LoVo (cell line): ENCODE results near the gene PCDHGB5.
"Not testable (repeated sequence)": the region's sequence is repeated elsewhere in the genome, so short reads cannot be mapped to it uniquely, and the experiment has no call there.

Experiments used
- DNase-seq: peaks from one replicate; pipeline ENCODE4 v3.0.0-alpha.2; 2016; ENCODE audit warnings: low spot score

PCDHGB5 gene

DNA sequence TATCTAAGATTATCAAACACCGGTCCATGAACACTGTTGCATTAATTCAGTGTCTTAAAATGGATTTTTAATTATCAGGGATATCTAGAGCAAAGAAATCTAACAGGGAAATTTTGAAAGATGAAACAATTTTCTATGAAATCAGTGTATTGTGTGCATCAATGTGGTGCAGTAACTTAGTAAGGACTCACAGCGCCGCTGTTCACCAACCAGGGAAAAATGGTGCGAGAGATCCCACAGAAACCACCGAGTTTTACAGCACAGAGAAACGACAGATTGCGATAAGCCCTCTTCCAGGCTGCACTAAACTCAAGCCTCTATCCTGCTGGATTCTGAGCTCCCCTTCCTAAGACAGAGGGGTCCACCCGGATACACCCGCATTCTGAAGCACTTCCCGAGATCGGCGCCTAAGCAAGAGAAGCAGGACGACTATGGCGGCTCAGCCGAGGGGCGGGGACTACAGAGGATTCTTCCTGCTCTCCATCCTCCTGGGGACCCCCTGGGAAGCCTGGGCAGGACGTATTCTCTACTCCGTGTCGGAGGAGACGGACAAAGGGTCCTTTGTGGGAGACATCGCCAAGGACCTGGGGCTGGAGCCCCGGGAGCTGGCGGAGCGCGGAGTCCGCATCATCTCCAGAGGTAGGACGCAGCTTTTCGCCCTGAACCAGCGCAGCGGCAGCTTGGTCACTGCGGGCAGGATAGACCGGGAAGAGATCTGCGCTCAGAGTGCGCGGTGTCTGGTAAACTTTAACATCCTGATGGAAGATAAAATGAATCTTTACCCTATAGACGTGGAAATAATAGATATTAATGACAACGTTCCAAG is 15.1 kb upstream of the PCDHGB5 start, which contains the start of gene PCDHGA7:
TSS of gene PCDHGA7 (plus strand) at position 274 of the 826 bp plus-strand sequence. CDS start at position 432, 158 bp downstream.
- no peak for DNase-seq

DNA sequence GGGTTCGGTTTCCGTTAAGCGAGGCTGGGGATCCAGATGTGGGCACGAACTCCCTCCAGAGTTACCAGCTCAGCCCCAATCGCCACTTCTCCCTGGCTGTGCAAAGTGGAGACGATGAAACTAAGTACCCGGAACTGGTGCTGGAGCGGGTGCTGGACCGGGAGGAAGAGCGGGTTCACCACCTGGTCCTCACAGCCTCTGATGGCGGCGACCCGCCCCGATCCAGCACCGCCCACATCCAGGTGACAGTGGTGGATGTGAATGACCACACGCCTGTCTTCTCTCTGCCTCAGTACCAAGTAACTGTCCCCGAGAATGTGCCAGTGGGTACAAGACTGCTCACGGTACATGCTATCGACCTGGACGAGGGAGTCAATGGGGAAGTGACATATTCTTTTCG is 14.4 kb upstream of the PCDHGB5 start:
- no peak for DNase-seq

DNA sequence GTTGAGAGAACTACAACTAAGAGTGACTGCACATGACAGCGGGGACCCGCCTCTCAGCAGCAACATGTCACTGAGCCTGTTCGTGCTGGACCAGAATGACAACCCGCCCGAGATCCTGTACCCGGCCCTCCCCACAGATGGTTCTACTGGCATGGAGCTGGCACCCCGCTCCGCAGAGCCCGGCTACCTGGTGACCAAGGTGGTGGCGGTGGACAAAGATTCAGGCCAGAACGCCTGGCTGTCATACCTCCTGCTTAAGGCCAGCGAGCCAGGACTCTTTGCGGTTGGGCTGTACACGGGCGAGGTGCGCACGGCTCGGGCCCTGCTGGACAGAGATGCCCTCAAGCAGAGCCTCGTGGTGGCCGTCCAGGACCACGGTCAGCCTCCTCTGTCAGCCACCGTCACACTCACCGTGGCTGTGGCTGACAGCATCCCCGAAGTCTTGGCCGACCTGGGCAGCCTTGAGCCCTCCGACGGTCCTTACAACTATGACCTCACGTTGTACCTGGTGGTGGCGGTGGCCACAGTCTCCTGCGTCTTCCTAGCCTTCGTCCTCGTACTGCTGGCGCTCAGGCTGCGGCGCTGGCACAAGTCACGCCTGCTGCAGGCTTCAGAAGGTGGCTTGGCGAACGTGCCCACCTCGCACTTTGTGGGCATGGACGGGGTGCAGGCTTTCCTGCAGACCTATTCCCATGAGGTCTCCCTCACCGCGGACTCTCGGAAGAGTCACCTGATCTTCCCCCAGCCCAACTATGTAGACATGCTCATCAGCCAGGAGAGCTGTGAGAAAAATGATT is 13.1 kb upstream of the PCDHGB5 start:
- DNase-seq = no peak

DNA sequence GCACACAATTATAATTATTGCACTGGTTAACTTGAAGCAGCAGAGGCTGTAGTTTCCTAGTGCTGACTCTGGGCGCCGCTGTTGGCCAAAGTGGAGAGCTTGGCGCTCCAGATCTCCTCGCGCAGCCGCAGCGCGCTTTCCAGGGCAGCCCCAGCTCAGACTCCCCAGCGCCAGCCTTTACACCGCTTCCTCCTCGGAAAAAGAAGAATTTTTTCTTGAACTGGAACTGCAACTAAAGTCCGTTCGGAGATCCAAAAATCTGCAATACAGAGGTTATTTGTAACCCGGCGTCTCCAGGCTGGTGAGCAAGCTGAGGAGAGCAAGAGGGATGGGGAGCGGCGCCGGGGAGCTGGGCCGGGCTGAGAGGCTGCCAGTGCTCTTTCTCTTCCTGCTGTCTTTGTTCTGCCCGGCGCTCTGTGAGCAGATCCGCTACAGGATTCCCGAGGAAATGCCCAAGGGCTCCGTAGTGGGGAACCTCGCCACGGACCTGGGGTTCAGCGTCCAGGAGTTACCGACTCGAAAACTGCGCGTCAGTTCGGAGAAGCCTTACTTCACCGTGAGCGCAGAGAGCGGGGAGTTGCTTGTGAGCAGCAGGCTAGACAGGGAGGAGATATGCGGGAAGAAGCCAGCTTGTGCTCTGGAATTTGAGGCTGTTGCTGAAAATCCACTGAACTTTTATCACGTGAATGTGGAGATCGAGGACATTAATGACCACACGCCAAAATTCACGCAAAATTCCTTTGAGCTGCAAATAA is 10.0 kb upstream of the PCDHGB5 start, which contains the start of gene PCDHGB4:
TSS of gene PCDHGB4 (plus strand) at position 142 of the 755 bp plus-strand sequence. CDS start at position 329, 187 bp downstream.
- DNase-seq = not testable (repeated sequence)

DNA sequence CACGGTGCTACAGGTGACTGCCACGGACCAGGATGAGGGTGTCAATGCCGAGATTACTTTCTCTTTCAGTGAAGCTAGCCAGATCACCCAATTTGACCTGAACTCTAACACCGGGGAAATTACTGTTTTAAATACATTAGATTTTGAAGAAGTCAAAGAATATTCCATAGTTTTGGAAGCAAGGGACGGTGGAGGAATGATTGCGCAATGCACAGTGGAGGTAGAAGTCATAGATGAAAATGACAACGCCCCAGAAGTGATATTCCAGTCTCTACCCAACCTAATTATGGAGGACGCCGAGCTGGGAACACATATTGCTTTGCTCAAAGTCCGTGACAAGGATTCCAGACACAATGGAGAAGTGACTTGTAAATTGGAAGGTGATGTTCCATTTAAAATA is 9.1 kb upstream of the PCDHGB5 start:
- no peak for DNase-seq

DNA sequence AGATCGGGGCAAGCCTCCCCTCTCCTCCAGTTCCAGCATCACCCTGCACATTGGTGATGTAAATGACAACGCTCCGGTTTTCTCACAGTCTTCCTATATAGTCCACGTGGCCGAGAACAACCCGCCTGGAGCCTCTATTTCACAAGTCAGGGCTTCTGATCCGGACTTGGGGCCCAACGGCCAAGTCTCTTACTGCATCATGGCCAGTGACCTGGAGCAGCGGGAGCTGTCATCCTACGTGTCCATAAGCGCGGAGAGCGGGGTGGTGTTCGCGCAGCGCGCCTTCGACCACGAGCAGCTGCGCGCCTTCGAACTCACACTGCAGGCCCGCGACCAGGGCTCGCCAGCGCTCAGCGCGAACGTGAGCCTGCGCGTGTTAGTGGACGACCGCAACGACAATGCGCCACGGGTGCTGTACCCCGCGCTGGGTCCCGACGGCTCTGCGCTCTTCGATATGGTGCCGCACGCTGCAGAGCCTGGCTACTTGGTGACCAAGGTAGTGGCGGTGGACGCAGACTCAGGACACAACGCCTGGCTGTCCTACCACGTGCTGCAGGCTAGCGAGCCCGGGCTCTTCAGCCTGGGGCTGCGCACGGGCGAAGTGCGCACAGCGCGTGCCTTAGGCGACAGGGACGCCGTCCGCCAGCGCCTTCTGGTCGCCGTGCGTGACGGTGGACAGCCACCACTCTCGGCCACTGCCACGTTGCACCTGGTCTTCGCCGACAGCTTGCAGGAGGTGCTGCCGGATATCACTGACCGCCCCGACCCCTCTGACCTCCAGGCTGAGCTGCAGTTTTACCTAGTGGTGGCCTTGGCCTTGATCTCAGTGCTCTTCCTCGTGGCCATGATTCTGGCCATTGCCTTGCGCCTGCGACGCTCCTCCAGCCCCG is 8.3 kb upstream of the PCDHGB5 start:
- DNase-seq = no peak

DNA sequence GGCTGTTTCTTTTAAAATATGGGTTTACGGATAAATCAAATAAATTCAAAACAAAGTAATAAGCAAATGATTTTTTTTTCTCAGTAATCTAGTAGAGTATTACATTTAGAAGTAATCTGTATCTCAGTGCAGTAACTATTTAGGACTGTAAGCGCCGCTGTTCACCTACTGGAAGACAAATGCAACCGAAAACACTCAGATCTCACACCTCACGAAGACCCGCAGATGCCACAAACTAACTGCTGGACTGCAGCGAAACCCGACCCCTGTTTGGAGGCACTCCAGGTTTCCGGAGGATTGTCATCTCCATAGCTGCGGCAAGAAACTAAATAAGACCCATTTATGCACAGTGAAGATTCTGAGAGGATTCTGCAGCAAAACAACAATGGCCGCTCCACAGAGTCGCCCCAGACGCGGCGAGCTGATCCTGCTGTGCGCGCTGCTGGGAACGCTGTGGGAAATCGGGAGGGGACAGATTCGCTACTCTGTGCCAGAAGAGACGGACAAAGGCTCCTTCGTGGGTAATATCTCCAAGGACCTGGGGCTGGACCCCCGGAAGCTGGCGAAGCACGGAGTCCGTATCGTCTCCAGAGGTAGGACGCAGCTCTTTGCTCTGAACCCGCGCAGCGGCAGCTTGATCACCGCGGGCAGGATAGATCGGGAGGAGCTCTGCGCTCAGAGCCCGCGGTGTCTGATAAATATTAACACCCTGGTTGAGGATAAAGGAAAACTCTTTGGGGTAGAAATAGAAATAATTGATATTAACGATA is 5.1 kb upstream of the PCDHGB5 start, which contains the start of gene PCDHGA8:
TSS of gene PCDHGA8 (plus strand) at position 205 of the 770 bp plus-strand sequence. CDS start at position 386, 181 bp downstream.
- DNase-seq = no peak

DNA sequence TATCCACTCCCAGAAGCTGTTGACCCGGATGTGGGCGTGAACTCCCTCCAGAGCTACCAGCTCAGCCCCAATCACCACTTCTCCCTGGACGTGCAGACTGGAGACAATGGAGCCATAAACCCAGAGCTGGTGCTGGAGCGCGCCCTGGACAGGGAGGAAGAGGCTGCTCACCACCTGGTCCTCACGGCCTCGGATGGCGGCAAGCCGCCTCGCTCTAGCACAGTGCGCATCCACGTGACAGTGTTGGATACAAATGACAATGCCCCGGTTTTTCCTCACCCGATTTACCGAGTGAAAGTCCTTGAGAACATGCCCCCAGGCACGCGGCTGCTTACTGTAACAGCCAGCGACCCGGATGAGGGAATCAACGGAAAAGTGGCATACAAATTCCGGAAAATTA is 4.5 kb upstream of the PCDHGB5 start:
- DNase-seq = no peak

DNA sequence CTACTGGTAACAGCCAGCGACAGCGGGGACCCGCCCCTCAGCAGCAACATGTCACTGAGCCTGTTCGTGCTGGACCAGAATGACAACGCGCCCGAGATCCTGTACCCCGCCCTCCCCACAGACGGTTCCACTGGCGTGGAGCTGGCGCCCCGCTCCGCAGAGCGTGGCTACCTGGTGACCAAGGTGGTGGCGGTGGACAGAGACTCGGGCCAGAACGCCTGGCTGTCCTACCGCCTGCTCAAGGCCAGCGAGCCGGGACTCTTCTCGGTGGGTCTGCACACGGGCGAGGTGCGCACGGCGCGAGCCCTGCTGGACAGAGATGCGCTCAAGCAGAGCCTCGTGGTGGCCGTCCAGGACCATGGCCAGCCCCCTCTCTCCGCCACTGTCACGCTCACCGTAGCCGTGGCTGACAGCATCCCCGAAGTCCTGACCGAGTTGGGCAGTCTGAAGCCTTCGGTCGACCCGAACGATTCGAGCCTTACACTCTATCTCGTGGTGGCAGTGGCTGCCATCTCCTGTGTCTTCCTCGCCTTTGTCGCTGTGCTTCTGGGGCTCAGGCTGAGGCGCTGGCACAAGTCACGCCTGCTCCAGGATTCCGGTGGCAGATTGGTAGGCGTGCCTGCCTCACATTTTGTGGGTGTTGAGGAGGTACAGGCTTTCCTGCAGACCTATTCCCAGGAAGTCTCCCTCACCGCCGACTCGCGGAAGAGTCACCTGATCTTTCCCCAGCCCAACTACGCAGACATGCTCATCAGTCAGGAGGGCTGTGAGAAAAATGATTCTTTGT is 3.2 kb upstream of the PCDHGB5 start:
- DNase-seq = not testable (repeated sequence)

DNA sequence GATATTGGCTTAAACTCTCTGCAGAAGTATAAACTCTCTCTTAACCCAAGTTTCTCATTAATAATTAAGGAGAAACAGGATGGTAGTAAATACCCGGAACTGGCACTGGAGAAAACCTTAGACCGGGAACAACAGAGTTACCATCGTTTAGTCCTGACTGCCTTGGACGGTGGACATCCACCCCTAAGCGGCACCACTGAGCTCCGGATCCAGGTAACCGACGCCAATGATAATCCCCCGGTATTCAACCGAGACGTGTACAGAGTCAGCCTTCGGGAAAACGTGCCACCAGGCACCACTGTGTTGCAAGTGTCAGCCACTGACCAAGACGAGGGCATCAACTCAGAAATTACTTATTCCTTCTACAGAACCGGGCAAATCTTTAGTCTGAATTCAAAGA is 861 bp downstream of the PCDHGB5 start:
- DNase-seq = no peak

DNA sequence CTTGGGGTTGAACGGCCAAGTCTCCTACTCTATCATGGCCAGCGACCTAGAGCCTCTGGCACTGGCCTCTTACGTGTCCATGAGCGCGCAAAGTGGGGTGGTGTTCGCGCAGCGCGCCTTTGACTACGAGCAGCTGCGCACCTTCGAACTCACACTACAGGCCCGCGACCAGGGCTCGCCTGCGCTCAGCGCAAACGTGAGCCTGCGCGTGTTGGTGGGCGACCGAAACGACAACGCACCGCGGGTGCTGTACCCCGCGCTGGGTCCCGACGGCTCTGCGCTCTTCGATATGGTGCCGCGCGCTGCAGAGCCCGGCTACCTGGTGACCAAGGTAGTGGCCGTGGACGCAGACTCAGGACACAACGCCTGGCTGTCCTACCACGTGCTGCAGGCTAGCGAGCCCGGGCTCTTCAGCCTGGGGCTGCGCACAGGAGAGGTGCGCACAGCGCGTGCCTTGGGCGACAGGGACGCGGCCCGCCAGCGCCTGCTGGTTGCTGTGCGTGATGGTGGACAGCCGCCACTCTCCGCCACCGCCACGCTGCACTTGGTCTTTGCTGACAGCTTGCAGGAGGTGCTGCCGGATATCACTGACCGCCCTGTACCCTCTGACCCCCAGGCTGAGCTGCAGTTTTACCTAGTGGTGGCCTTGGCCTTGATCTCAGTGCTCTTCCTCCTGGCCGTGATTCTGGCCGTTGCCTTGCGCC is 2.0 kb downstream of the PCDHGB5 start:
- DNase-seq = no peak

DNA sequence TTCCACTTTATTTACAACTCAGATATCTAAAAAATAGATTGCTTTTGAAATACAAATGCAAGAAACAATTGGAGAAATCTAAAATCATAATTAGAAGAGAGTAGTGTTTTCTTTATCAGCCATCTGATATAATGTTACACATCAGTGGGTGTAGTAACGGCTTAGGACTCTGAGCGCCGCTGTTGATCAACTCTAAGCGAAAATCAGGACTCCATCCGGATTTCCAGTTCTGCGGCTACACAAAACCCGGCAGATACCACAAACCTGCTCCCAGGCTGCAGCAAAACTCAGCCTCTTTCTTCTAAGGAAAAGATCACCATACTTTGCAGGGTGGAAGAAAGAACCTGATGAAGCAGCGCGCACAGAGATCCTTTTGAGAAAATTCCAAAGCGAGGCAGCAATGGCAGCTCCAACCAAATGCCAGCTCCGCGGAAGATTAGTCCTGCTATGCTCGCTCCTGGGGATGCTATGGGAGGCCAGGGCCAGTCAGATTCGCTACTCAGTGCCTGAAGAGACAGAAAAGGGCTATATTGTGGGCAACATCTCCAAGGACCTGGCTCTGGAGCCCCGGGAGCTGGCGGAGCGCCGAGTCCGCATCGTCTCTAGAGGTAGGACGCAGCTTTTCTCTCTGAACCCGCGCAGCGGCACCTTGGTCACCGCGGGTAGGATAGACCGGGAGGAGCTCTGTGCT is 5.0 kb downstream of the PCDHGB5 start, which contains the start of gene PCDHGA9:
TSS of gene PCDHGA9 (plus strand) at position 226 of the 691 bp plus-strand sequence. CDS start at position 401, 175 bp downstream.
- peak; percentile 29 for DNase-seq

DNA sequence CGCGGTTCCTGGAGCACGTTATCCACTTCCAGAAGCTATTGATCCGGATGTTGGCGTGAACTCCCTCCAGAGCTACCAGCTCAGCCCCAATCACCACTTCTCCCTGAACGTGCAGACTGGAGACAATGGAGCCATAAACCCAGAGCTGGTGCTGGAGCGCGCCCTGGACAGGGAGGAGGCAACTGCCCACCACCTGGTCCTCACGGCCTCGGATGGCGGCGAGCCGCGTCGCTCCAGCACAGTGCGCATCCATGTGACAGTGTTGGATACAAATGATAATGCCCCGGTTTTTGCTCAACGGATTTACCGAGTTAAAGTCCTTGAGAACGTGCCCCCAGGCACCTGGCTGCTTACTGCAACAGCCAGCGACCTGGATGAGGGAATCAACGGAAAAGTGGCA is 5.6 kb downstream of the PCDHGB5 start:
- no peak for DNase-seq

DNA sequence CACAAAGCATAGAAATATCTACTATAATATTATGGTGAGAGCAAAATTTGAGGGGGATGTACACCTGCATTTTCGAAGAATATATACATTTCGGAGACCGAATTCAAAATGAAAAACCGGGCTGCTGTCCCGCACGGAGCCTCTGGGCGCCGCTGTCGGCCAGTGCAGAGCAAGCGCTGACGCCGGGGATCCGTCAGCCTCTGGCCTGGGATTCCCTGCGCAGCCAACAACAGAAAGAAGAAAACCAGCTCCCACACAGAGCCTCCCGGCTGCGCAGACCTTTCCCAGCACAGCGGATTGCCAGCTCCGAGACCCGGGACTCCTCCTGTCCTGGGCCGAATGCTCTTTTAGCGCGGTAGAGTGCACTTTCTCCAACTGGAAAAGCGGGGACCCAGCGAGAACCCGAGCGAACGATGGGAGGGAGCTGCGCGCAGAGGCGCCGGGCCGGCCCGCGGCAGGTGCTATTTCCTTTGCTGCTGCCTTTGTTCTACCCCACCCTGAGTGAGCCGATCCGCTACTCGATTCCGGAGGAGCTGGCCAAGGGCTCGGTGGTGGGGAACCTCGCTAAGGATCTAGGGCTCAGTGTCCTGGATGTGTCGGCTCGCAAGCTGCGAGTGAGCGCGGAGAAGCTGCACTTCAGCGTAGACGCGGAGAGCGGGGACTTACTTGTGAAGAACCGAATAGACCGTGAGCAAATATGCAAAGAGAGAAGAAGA is 10.2 kb downstream of the PCDHGB5 start, which contains the start of gene PCDHGB6:
TSS of gene PCDHGB6 (plus strand) at position 232 of the 716 bp plus-strand sequence. CDS start at position 414, 182 bp downstream.
- peak; percentile 25 for DNase-seq

DNA sequence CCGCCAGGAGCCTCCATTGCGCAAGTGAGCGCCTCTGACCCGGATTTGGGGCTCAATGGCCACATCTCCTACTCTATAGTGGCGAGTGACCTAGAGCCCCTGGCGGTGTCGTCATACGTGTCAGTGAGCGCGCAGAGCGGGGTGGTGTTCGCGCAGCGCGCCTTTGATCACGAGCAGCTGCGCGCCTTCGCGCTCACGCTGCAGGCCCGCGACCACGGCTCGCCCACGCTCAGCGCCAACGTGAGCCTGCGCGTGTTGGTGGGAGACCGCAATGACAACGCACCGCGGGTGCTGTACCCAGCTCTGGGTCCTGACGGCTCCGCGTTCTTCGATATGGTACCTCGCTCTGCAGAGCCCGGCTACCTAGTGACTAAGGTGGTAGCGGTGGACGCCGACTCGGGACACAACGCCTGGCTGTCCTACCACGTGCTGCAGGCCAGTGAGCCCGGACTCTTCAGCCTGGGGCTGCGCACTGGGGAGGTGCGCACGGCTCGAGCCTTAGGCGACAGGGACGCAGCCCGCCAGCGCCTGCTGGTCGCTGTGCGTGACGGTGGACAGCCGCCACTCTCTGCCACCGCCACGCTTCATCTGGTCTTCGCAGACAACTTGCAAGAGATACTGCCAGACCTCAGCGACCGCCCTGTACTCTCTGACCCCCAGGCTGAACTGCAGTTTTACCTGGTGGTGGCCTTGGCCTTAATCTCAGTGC is 12.0 kb downstream of the PCDHGB5 start:
- no peak for DNase-seq

DNA sequence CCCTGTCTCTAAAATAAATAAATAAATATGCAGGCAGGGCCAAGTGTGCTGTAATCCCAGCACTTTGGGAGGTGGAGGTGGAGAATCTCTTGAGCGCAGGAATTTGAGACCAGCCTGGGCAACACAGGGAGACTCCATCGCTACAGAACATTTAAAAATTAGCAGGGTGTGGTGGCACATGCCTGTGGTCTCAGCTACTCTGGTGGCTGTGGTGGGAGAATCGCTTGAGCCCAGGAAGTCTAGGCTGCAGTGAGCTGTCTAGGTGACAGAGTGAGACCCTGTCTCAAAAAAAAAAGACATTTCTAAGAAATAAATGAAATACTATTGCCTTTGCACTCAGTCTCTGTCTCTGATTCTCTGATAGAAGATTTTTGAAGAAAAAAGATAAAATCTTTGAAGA is 13.8 kb downstream of the PCDHGB5 start:
- DNase-seq = no peak
